ENCODE data around the gene BRIP1.

Gene BRIP1

GRCh38 chr17:61701334-61701733, 162.0 kb downstream of the BRIP1 start:
- Histone ChIP-seq H3K9me3 (ENCODE audit: control insufficient read depth in 2 of 2, low read length in 2 of 2) (peaks cover 6 to 18% of the 10 kb centered on the region in 2 donors), H3K27ac (ENCODE audit: low read depth in 2 of 2, low read length in 2 of 2) (no peak overlapping the region)

GRCh38 chr17:61700252-61700651, 163.1 kb downstream of the BRIP1 start:
- no peaks in the 10 kb centered on the region for H3K27me3 ChIP-seq (ENCODE audit: control insufficient read depth in 2 of 2, insufficient read depth in 2 of 2, low read length in 2 of 2)
- no peak overlapping the region for H3K9ac ChIP-seq (ENCODE audit: low read depth in 1 of 2, low read length in 2 of 2)
- H3K4me3 ChIP-seq (ENCODE audit: low read length in 2 of 2) = no peak overlapping the region
- H3K9me3 ChIP-seq (ENCODE audit: control insufficient read depth in 2 of 2, low read length in 2 of 2) = peaks cover 6 to 18% of the 10 kb centered on the region in 2 donors
- H3K36me3 ChIP-seq (ENCODE audit: control insufficient read depth in 2 of 2, insufficient read depth in 2 of 2, low read length in 2 of 2) = no peaks in the 10 kb centered on the region
- no peaks in the 10 kb centered on the region for H3K4me1 ChIP-seq (ENCODE audit: control insufficient read depth in 2 of 2, insufficient read depth in 2 of 2, low read length in 2 of 2)
- H3K27ac ChIP-seq (ENCODE audit: low read depth in 2 of 2, low read length in 2 of 2) = no peak overlapping the region

More at GRCh38 chr17:61701334-61701733, 162.0 kb downstream of the BRIP1 start:
- Histone ChIP-seq H3K9ac (ENCODE audit: low read depth in 1 of 2, low read length in 2 of 2) (no peak overlapping the region), H3K36me3 (ENCODE audit: control insufficient read depth in 2 of 2, insufficient read depth in 2 of 2, low read length in 2 of 2) (no peaks in the 10 kb centered on the region), H3K4me1 (ENCODE audit: control insufficient read depth in 2 of 2, insufficient read depth in 2 of 2, low read length in 2 of 2) (no peaks in the 10 kb centered on the region), H3K27me3 (ENCODE audit: control insufficient read depth in 2 of 2, insufficient read depth in 2 of 2, low read length in 2 of 2) (no peaks in the 10 kb centered on the region), H3K4me3 (ENCODE audit: low read length in 2 of 2) (no peak overlapping the region)

GRCh38 chr17:61699694-61700093, 163.6 kb downstream of the BRIP1 start:
- Histone ChIP-seq H3K4me1 (ENCODE audit: control insufficient read depth in 2 of 2, insufficient read depth in 2 of 2, low read length in 2 of 2) (no peaks in the 10 kb centered on the region), H3K9me3 (ENCODE audit: control insufficient read depth in 2 of 2, low read length in 2 of 2) (peaks cover 6 to 18% of the 10 kb centered on the region in 2 donors), H3K27me3 (ENCODE audit: control insufficient read depth in 2 of 2, insufficient read depth in 2 of 2, low read length in 2 of 2) (no peaks in the 10 kb centered on the region), H3K9ac (ENCODE audit: low read depth in 1 of 2, low read length in 2 of 2) (no peak overlapping the region), H3K4me3 (ENCODE audit: low read length in 2 of 2) (no peak overlapping the region), H3K36me3 (ENCODE audit: control insufficient read depth in 2 of 2, insufficient read depth in 2 of 2, low read length in 2 of 2) (no peaks in the 10 kb centered on the region), H3K27ac (ENCODE audit: low read depth in 2 of 2, low read length in 2 of 2) (no peak overlapping the region)

GRCh38 chr17:61699032-61699431, 164.3 kb downstream of the BRIP1 start:
- no peak overlapping the region for H3K4me3 ChIP-seq (ENCODE audit: low read length in 2 of 2)
- H3K9ac ChIP-seq (ENCODE audit: low read depth in 1 of 2, low read length in 2 of 2) = no peak overlapping the region
- no peaks in the 10 kb centered on the region for H3K4me1 ChIP-seq (ENCODE audit: control insufficient read depth in 2 of 2, insufficient read depth in 2 of 2, low read length in 2 of 2)
- H3K9me3 ChIP-seq (ENCODE audit: control insufficient read depth in 2 of 2, low read length in 2 of 2) = peaks cover 6 to 18% of the 10 kb centered on the region in 2 donors
- no peaks in the 10 kb centered on the region for H3K27me3 ChIP-seq (ENCODE audit: control insufficient read depth in 2 of 2, insufficient read depth in 2 of 2, low read length in 2 of 2)
- H3K27ac ChIP-seq (ENCODE audit: low read depth in 2 of 2, low read length in 2 of 2) = no peak overlapping the region
- H3K36me3 ChIP-seq (ENCODE audit: control insufficient read depth in 2 of 2, insufficient read depth in 2 of 2, low read length in 2 of 2) = no peaks in the 10 kb centered on the region

- Histone ChIP-seq H3K27ac (ENCODE audit: low read depth in 2 of 2, low read length in 2 of 2) (no peak overlapping the region), H3K9me3 (ENCODE audit: control insufficient read depth in 2 of 2, low read length in 2 of 2) (peaks cover 6 to 18% of the 10 kb centered on the region in 2 donors), H3K4me1 (ENCODE audit: control insufficient read depth in 2 of 2, insufficient read depth in 2 of 2, low read length in 2 of 2) (no peaks in the 10 kb centered on the region), H3K4me3 (ENCODE audit: low read length in 2 of 2) (no peak overlapping the region), H3K36me3 (ENCODE audit: control insufficient read depth in 2 of 2, insufficient read depth in 2 of 2, low read length in 2 of 2) (no peaks in the 10 kb centered on the region), H3K27me3 (ENCODE audit: control insufficient read depth in 2 of 2, insufficient read depth in 2 of 2, low read length in 2 of 2) (no peaks in the 10 kb centered on the region), H3K9ac (ENCODE audit: low read depth in 1 of 2, low read length in 2 of 2) (no peak overlapping the region)
Observed at GRCh38 chr17:61698244-61698643, 165.1 kb downstream of the BRIP1 start.

GRCh38 chr17:61695779-61696337, 167.5 kb downstream of the BRIP1 start:
- Histone ChIP-seq H3K9ac (ENCODE audit: low read depth in 1 of 2, low read length in 2 of 2) (no peak overlapping the region), H3K36me3 (ENCODE audit: control insufficient read depth in 2 of 2, insufficient read depth in 2 of 2, low read length in 2 of 2) (no peaks in the 10 kb centered on the region), H3K27ac (ENCODE audit: low read depth in 2 of 2, low read length in 2 of 2) (no peak overlapping the region), H3K9me3 (ENCODE audit: control insufficient read depth in 2 of 2, low read length in 2 of 2) (peaks cover 6 to 7% of the 10 kb centered on the region in 2 donors), H3K27me3 (ENCODE audit: control insufficient read depth in 2 of 2, insufficient read depth in 2 of 2, low read length in 2 of 2) (no peaks in the 10 kb centered on the region), H3K4me1 (ENCODE audit: control insufficient read depth in 2 of 2, insufficient read depth in 2 of 2, low read length in 2 of 2) (no peaks in the 10 kb centered on the region), H3K4me3 (ENCODE audit: low read length in 2 of 2) (no peak overlapping the region)

GRCh38 chr17:61694095-61694494, 169.2 kb downstream of the BRIP1 start:
- Histone ChIP-seq H3K4me3 (ENCODE audit: low read length in 2 of 2) (no peak overlapping the region), H3K9me3 (ENCODE audit: control insufficient read depth in 2 of 2, low read length in 2 of 2) (no peaks in the 10 kb centered on the region), H3K27me3 (ENCODE audit: control insufficient read depth in 2 of 2, insufficient read depth in 2 of 2, low read length in 2 of 2) (no peaks in the 10 kb centered on the region), H3K4me1 (ENCODE audit: control insufficient read depth in 2 of 2, insufficient read depth in 2 of 2, low read length in 2 of 2) (no peaks in the 10 kb centered on the region), H3K27ac (ENCODE audit: low read depth in 2 of 2, low read length in 2 of 2) (no peak overlapping the region), H3K9ac (ENCODE audit: low read depth in 1 of 2, low read length in 2 of 2) (no peak overlapping the region), H3K36me3 (ENCODE audit: control insufficient read depth in 2 of 2, insufficient read depth in 2 of 2, low read length in 2 of 2) (no peaks in the 10 kb centered on the region)

- Histone ChIP-seq H3K27me3 (ENCODE audit: control insufficient read depth in 2 of 2, insufficient read depth in 2 of 2, low read length in 2 of 2) (no peaks in the 10 kb centered on the region), H3K4me3 (ENCODE audit: low read length in 2 of 2) (no peak overlapping the region), H3K27ac (ENCODE audit: low read depth in 2 of 2, low read length in 2 of 2) (no peak overlapping the region), H3K9ac (ENCODE audit: low read depth in 1 of 2, low read length in 2 of 2) (no peak overlapping the region), H3K4me1 (ENCODE audit: control insufficient read depth in 2 of 2, insufficient read depth in 2 of 2, low read length in 2 of 2) (no peaks in the 10 kb centered on the region), H3K9me3 (ENCODE audit: control insufficient read depth in 2 of 2, low read length in 2 of 2) (no peaks in the 10 kb centered on the region), H3K36me3 (ENCODE audit: control insufficient read depth in 2 of 2, insufficient read depth in 2 of 2, low read length in 2 of 2) (no peaks in the 10 kb centered on the region)
Observed at GRCh38 chr17:61689610-61690180, 173.6 kb downstream of the BRIP1 start.

GRCh38 chr17:61687769-61688168, 175.6 kb downstream of the BRIP1 start:
- H3K4me1 ChIP-seq (ENCODE audit: control insufficient read depth in 2 of 2, insufficient read depth in 2 of 2, low read length in 2 of 2) = no peaks in the 10 kb centered on the region
- no peak overlapping the region for H3K4me3 ChIP-seq (ENCODE audit: low read length in 2 of 2)
- H3K27me3 ChIP-seq (ENCODE audit: control insufficient read depth in 2 of 2, insufficient read depth in 2 of 2, low read length in 2 of 2) = no peaks in the 10 kb centered on the region
- no peak overlapping the region for H3K9ac ChIP-seq (ENCODE audit: low read depth in 1 of 2, low read length in 2 of 2)
- H3K36me3 ChIP-seq (ENCODE audit: control insufficient read depth in 2 of 2, insufficient read depth in 2 of 2, low read length in 2 of 2) = no peaks in the 10 kb centered on the region
- H3K27ac ChIP-seq (ENCODE audit: low read depth in 2 of 2, low read length in 2 of 2) = no peak overlapping the region
- no peaks in the 10 kb centered on the region for H3K9me3 ChIP-seq (ENCODE audit: control insufficient read depth in 2 of 2, low read length in 2 of 2)

GRCh38 chr17:61686113-61686512, 177.2 kb downstream of the BRIP1 start:
- no peaks in the 10 kb centered on the region for H3K36me3 ChIP-seq (ENCODE audit: control insufficient read depth in 2 of 2, insufficient read depth in 2 of 2, low read length in 2 of 2)
- H3K27me3 ChIP-seq (ENCODE audit: control insufficient read depth in 2 of 2, insufficient read depth in 2 of 2, low read length in 2 of 2) = no peaks in the 10 kb centered on the region
- H3K9ac ChIP-seq (ENCODE audit: low read depth in 1 of 2, low read length in 2 of 2) = no peak overlapping the region
- H3K4me3 ChIP-seq (ENCODE audit: low read length in 2 of 2) = no peak overlapping the region
- H3K9me3 ChIP-seq (ENCODE audit: control insufficient read depth in 2 of 2, low read length in 2 of 2) = no peaks in the 10 kb centered on the region
- H3K4me1 ChIP-seq (ENCODE audit: control insufficient read depth in 2 of 2, insufficient read depth in 2 of 2, low read length in 2 of 2) = no peaks in the 10 kb centered on the region
- no peak overlapping the region for H3K27ac ChIP-seq (ENCODE audit: low read depth in 2 of 2, low read length in 2 of 2)
